HFF-Myc (cell line): Measurements from ENCODE around the gene APOBEC3A.

Source experiments
- DNase-seq: peaks from one replicate; pipeline ENCODE4 v3.0.0-alpha.2; 2011; ENCODE audit warnings: low read depth; ENCODE audit errors: extremely low read depth
- H3K4me3 ChIP-seq: replicated peaks from 2 replicates; pipeline ENCODE4 v1.5.1; 2011; ENCODE audit warnings: low read depth, mild to moderate bottlenecking, control low read depth, low read length
- CTCF ChIP-seq: IDR thresholded peaks from 2 replicates; pipeline ENCODE4 v1.5.1; 2012; ENCODE audit warnings: mild to moderate bottlenecking, low read depth, low read length, control low read depth; ENCODE audit errors: missing control alignments

APOBEC3A gene

GRCh38 chr22:38965614-38966379 lies 8.4 kb downstream of the APOBEC3A start:
- no peak for TF ChIP-seq CTCF
- no peak for DNase-seq
- H3K4me3 ChIP-seq = no peak overlapping the region

- H3K4me3 ChIP-seq = no peak overlapping the region
- no peak for DNase-seq
- no peak for TF ChIP-seq CTCF
These were observed 8.9 kb downstream of the APOBEC3A start for GRCh38 chr22:38966380-38966702.

GRCh38 chr22:38966942-38967341 lies 9.5 kb downstream of the APOBEC3A start:
- DNase-seq = no peak
- H3K4me3 ChIP-seq = no peak overlapping the region
- no peak for TF ChIP-seq CTCF

GRCh38 chr22:38967451-38968450 lies 10.3 kb downstream of the APOBEC3A start:
- DNase-seq = no peak
- no peak for TF ChIP-seq CTCF
- H3K4me3 ChIP-seq = no peak overlapping the region

DNA sequence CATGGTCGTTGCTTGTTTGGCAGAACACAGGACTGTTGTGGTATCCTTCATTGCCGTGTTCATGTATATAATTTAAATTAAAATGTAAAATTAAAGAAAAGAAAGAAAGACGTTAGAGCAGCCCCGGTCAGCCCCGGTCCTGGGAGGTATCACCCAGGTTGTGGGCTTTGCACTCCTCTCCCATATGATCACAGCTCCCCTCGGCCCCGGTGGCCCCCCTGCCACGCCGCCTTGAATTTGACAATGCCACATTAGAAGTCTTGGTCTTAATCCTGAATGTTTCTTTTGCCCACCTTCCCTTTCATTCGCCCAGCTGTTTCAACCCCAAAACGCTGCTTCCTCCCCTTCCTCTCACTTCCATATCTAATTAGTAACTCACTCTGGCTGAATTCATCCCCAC lies 11.4 kb downstream of the APOBEC3A start:
- H3K4me3 ChIP-seq = no peak overlapping the region
- no peak for TF ChIP-seq CTCF
- DNase-seq = no peak

GRCh38 chr22:38970551-38970950 lies 13.1 kb downstream of the APOBEC3A start:
- no peak for DNase-seq
- no peak for TF ChIP-seq CTCF
- no peak overlapping the region for H3K4me3 ChIP-seq
